Measurements from ENCODE around the gene GDF15. TPM values are rescaled to one million over a fixed set of nuclear protein-coding genes. Genes with fewer than 3 reads are reported as not detected.
"Not testable (repeated sequence)": the region's sequence is repeated elsewhere in the genome, so short reads cannot be mapped to it uniquely, and the experiment has no call there.

Gene GDF15
- total RNA-seq, 4 donors from 2014 or later = 1.4 to 2.7 TPM; not detected in 2

DNA sequence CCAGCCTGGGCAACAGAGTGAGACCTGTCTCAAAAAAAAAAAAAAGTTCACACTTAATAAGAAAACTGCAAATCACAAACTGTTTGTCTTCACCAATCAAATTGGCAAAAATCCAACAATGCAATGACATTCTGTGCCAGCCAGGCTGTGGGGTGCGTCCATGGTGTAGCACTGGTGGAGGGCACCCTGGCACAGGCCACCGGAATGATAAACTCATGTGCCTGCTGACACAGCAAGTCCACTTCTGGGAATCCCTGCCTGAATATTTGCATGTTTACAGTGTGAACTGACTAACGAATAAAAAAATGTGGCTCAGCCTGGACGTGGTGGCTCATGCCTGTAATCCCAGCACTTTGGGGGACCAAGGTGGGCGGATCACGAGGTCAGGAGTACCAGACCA lies 13.1 kb downstream of the GDF15 start:
- TF ChIP-seq, protein P1, sequence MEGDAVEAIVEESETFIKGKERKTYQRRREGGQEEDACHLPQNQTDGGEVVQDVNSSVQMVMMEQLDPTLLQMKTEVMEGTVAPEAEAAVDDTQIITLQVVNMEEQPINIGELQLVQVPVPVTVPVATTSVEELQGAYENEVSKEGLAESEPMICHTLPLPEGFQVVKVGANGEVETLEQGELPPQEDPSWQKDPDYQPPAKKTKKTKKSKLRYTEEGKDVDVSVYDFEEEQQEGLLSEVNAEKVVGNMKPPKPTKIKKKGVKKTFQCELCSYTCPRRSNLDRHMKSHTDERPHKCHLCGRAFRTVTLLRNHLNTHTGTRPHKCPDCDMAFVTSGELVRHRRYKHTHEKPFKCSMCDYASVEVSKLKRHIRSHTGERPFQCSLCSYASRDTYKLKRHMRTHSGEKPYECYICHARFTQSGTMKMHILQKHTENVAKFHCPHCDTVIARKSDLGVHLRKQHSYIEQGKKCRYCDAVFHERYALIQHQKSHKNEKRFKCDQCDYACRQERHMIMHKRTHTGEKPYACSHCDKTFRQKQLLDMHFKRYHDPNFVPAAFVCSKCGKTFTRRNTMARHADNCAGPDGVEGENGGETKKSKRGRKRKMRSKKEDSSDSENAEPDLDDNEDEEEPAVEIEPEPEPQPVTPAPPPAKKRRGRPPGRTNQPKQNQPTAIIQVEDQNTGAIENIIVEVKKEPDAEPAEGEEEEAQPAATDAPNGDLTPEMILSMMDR (IDR thresholded peaks at IDR 0.05 in 4 of 5, conservative IDR thresholded peaks at IDR 0.05 in 1 of 5) = no peak
- TF ChIP-seq POLR2A (IDR thresholded peaks at IDR 0.05) = no peak
- ATAC-seq = no peak
- Histone ChIP-seq H3K4me3 (no peak overlapping the region), H3K4me1 (peaks cover 0 to 4% of the 10 kb centered on the region in 2 donors), H3K27ac (no peak overlapping the region), H3K27me3 (no peaks in the 10 kb centered on the region), H3K36me3 (no peaks in the 10 kb centered on the region), H3K9me3 (no peaks in the 10 kb centered on the region)
- intact Hi-C loops (cut with DNase I; ENCODE audit: low total_unique reads) (no loop called here), in situ Hi-C loops (cut with MboI; ENCODE audit: low sequenced_read_pairs in 4 of 4) (no loop called here)
- no peak for DNase-seq

DNA sequence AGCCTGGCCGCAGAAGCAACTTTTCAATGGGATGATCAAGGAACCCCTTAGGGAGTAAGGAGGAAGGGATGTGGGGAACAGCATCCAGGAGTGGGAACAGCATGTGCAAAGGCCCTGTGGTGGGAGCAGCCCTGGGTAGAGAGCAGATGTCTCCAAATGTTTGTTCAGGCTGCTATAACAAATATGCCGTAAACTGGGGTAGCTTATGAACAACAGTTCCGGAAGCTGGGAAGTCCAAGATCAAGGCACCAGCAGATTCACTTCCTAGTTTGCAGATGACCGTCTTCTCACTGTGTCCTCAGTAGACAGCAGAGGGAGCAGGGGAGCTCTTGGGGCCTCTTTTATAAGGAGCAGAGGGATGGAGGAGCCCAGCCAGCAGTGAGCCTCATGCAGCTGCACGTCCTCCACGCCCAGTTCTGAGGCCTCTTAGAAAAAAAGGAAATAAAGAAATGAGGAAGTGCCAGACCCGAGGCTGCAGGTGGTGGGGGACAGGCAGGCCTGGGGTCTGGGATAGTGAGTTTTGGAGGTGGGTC lies 15.7 kb downstream of the GDF15 start:
- Histone ChIP-seq H3K4me1 (peaks cover 0 to 3% of the 10 kb centered on the region in 2 donors), H3K27ac (no peak overlapping the region), H3K27me3 (no peaks in the 10 kb centered on the region), H3K36me3 (no peaks in the 10 kb centered on the region), H3K9me3 (no peaks in the 10 kb centered on the region), H3K4me3 (no peak overlapping the region)
- intact Hi-C loops (cut with DNase I; ENCODE audit: low total_unique reads) (loop anchor here (10.0 kb wide), 1 partner anchor 147 kb away; a partner anchor contains a TSS), in situ Hi-C loops (cut with MboI; ENCODE audit: low sequenced_read_pairs in 4 of 4) (loop anchor here (5.0 to 25.0 kb wide), 4 partner anchors 47 to 139 kb away; partner anchors contain the start of genes IQCN (in 2 of the 4) and PGPEP1 (in 1 of the 4))
- TF ChIP-seq, protein P1 (IDR thresholded peaks at IDR 0.05 in 4 of 5, conservative IDR thresholded peaks at IDR 0.05 in 1 of 5) = peak in 1 of 5 experiments; percentile 21
- TF ChIP-seq POLR2A (IDR thresholded peaks at IDR 0.05) = no peak
- peak; percentile 63 to 68 for DNase-seq
- peak; percentile 55 to 76 for ATAC-seq

DNA sequence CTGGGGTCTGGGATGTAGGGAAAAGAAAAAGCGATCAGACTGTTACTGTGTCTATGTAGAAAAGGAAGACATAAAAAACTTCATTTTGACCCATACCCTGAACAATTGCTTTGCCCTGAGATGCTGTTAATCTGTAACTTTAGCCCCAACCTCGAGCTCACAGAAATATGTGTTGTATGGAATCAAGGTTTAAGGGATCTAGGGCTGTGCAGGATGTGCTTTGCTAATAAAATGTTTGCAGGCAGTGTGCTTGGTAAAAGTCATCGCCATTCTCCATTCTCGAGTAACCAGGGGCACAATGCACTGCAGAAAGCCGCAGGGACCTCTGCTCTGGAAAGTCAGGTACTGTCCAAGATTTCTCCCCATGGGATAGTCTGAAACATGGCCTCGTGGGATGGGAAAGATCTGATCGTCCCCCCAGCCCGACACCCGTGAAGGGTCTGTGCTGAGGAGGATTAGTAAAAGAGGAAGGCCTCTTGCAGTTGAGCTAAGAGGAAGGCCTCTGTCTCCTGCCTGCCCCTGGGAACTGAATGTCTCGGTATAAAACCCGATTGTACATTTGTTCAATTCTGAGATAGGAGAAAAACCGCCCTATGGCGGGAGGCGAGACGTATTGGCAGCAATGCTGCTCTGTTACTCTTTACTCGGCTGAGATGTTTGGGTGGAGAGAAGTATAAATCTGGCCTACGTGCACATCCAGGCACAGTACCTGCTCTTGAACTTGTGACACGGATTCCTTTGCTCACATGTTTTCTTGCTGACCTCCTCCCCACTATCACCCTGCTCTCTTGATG lies 16.7 kb downstream of the GDF15 start:
- H3K36me3 ChIP-seq, H3K27me3 ChIP-seq, H3K4me1 ChIP-seq, ATAC-seq, H3K9me3 ChIP-seq, H3K27ac ChIP-seq, H3K4me3 ChIP-seq, DNase-seq: not testable (repeated sequence)
- in situ Hi-C loops (cut with MboI; ENCODE audit: low sequenced_read_pairs in 4 of 4) (loop anchor here (5.0 to 25.0 kb wide), 4 partner anchors 48 to 140 kb away; partner anchors contain the start of genes IQCN (in 2 of the 4) and PGPEP1 (in 1 of the 4)), intact Hi-C loops (cut with DNase I; ENCODE audit: low total_unique reads) (loop anchor here (10.0 kb wide), 1 partner anchor 148 kb away; a partner anchor contains a TSS)

DNA sequence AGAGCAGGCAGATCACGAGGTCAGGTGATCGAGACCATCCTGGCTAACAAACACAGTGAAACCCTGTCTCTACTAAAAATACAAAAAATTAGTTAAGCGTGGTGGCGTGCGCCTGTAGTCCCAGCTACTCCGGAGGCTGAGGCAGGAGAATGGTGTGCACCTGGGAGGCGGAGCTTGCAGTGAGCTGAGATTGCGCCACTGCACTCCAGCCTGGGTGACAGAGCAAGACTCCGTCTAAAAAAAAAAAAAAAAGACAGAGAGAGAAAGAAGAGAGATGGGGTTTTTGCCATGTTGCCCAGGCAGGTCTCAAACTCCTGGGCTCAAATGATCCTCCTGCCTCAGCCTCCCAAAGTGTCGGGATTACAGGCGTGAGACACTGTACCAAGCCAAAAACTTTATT lies 19.8 kb downstream of the GDF15 start:
- not testable (repeated sequence) for H3K4me3 ChIP-seq, H3K36me3 ChIP-seq, H3K4me1 ChIP-seq, H3K27me3 ChIP-seq, DNase-seq, H3K27ac ChIP-seq, ATAC-seq, H3K9me3 ChIP-seq
- in situ Hi-C loops (cut with MboI; ENCODE audit: low sequenced_read_pairs in 4 of 4) (loop anchor here in 3 of 4 donors (10.0 to 25.0 kb wide), 3 partner anchors 51 to 143 kb away; partner anchors contain the start of genes IQCN (in 2 of the 3) and PGPEP1 (in 1 of the 3)), intact Hi-C loops (cut with DNase I; ENCODE audit: low total_unique reads) (loop anchor here (10.0 kb wide), 1 partner anchor 151 kb away; a partner anchor contains a TSS)

- TF ChIP-seq POLR2A (IDR thresholded peaks at IDR 0.05) = no peak
- TF ChIP-seq, protein P1 (IDR thresholded peaks at IDR 0.05 in 4 of 5, conservative IDR thresholded peaks at IDR 0.05 in 1 of 5) = no peak
- Histone ChIP-seq H3K4me3 (no peak overlapping the region), H3K27me3 (no peaks in the 10 kb centered on the region), H3K36me3 (no peaks in the 10 kb centered on the region), H3K4me1 (no peaks in the 10 kb centered on the region), H3K9me3 (no peaks in the 10 kb centered on the region), H3K27ac (no peak overlapping the region)
- DNase-seq (no peak), ATAC-seq (no peak)
- intact Hi-C loops (cut with DNase I; ENCODE audit: low total_unique reads) = loop anchor here (10.0 kb wide), 1 partner anchor 152 kb away; a partner anchor contains a TSS
- in situ Hi-C loops (cut with MboI; ENCODE audit: low sequenced_read_pairs in 4 of 4) = loop anchor here in 3 of 4 donors (10.0 to 25.0 kb wide), 3 partner anchors 52 to 144 kb away; partner anchors contain the start of genes IQCN (in 2 of the 3) and PGPEP1 (in 1 of the 3)
Observed at GRCh38 chr19:18406749-18407148, 20.8 kb downstream of the GDF15 start.
